Measurements from ENCODE around the gene BCL6. TPM values are rescaled to one million over a fixed set of nuclear protein-coding genes. Genes with fewer than 3 reads are reported as not detected.

The BCL6 gene
- total RNA-seq, 1 donor from 2014 or later, result 20.3 TPM

- H4K20me1 ChIP-seq (ENCODE audit: low read depth), result peaks cover 5% of the 10 kb centered on the region
- no peaks in the 10 kb centered on the region for H3K27me3 Mint-ChIP-seq (ENCODE audit: insufficient read depth, low read depth)
- no peaks in the 10 kb centered on the region for H3K36me3 ChIP-seq
These were observed 15.7 kb downstream of the BCL6 start for GRCh38 chr3:187729598-187729997.

GRCh38 chr3:187728940-187729583 lies 16.2 kb downstream of the BCL6 start:
- Histone ChIP-seq H3K9ac (no peak overlapping the region), H4K20me1 (ENCODE audit: low read depth) (peaks cover 5% of the 10 kb centered on the region), H3K4me3 (no peak overlapping the region), H3K36me3 (peaks cover 3% of the 10 kb centered on the region), H3F3A (ENCODE audit: low read depth) (no peaks in the 10 kb centered on the region), H3K9me3 (ENCODE audit: low read depth) (no peaks in the 10 kb centered on the region), H3K27ac (no peak overlapping the region), H2AFZ (replicated peaks) (no peak overlapping the region), H3K79me2 (ENCODE audit: low read depth) (no peaks in the 10 kb centered on the region), H3K27me3 (no peaks in the 10 kb centered on the region), H3K4me1 (no peaks in the 10 kb centered on the region), H3K4me2 (no peak overlapping the region)
- Mint-ChIP-seq H3K27me3 (ENCODE audit: insufficient read depth, low read depth) (no peaks in the 10 kb centered on the region), H3K36me3 (peaks cover 36% of the 10 kb centered on the region), H3K27ac (no peak overlapping the region), H3K4me1 (no peaks in the 10 kb centered on the region), H3K9me3 (no peaks in the 10 kb centered on the region), H3K4me3 (no peak overlapping the region)
- no peak for DNase-seq (ENCODE audit: low spot score)
- TF ChIP-seq EZH2phosphoT487 (IDR thresholded peaks at IDR 0.05) (no peak), CTCF (IDR thresholded peaks at IDR 0.05) (no peak), EZH2 (IDR thresholded peaks at IDR 0.05) (no peak)

More at GRCh38 chr3:187729598-187729997, 15.7 kb downstream of the BCL6 start:
- Histone ChIP-seq H3K79me2 (ENCODE audit: low read depth) (no peaks in the 10 kb centered on the region), H3K4me1 (no peaks in the 10 kb centered on the region), H3K4me2 (no peak overlapping the region), H3F3A (ENCODE audit: low read depth) (no peaks in the 10 kb centered on the region), H3K9me3 (ENCODE audit: low read depth) (no peaks in the 10 kb centered on the region), H3K9ac (no peak overlapping the region), H2AFZ (replicated peaks) (no peak overlapping the region), H3K27me3 (no peaks in the 10 kb centered on the region), H3K4me3 (no peak overlapping the region), H3K27ac (no peak overlapping the region)
- peaks cover 32% of the 10 kb centered on the region for H3K36me3 Mint-ChIP-seq
- no peak for TF ChIP-seq CTCF (IDR thresholded peaks at IDR 0.05)
- no peak for TF ChIP-seq EZH2 (IDR thresholded peaks at IDR 0.05)
- TF ChIP-seq EZH2phosphoT487 (IDR thresholded peaks at IDR 0.05), result no peak
- H3K4me3 Mint-ChIP-seq, result no peak overlapping the region
- DNase-seq (ENCODE audit: low spot score), result no peak
- H3K9me3 Mint-ChIP-seq, result no peaks in the 10 kb centered on the region
- H3K4me1 Mint-ChIP-seq, result no peaks in the 10 kb centered on the region
- H3K27ac Mint-ChIP-seq, result no peak overlapping the region

GRCh38 chr3:187728248-187728647 lies 17.0 kb downstream of the BCL6 start:
- H3K4me1 Mint-ChIP-seq, result no peaks in the 10 kb centered on the region

More at GRCh38 chr3:187728248-187728647, 17.0 kb downstream of the BCL6 start:
- Mint-ChIP-seq H3K27me3 (ENCODE audit: insufficient read depth, low read depth) (no peaks in the 10 kb centered on the region), H3K9me3 (no peaks in the 10 kb centered on the region), H3K27ac (no peak overlapping the region), H3K36me3 (peaks cover 40% of the 10 kb centered on the region), H3K4me3 (no peak overlapping the region)
- H3K4me3 ChIP-seq, result no peak overlapping the region
- no peak overlapping the region for H3K27ac ChIP-seq
- no peaks in the 10 kb centered on the region for H3K79me2 ChIP-seq (ENCODE audit: low read depth)
- H3K36me3 ChIP-seq, result peaks cover 7% of the 10 kb centered on the region
- DNase-seq (ENCODE audit: low spot score), result no peak
- H3K4me1 ChIP-seq, result no peaks in the 10 kb centered on the region
- TF ChIP-seq CTCF (IDR thresholded peaks at IDR 0.05), result no peak
- no peak overlapping the region for H3K4me2 ChIP-seq
- H3F3A ChIP-seq (ENCODE audit: low read depth), result no peaks in the 10 kb centered on the region
- H3K27me3 ChIP-seq, result no peaks in the 10 kb centered on the region
- H3K9me3 ChIP-seq (ENCODE audit: low read depth), result no peaks in the 10 kb centered on the region
- no peak overlapping the region for H3K9ac ChIP-seq
- no peak overlapping the region for H2AFZ ChIP-seq (replicated peaks)
- peaks cover under 1% of the 10 kb centered on the region for H4K20me1 ChIP-seq (ENCODE audit: low read depth)
